GM21528 (cell line): Measurements from ENCODE around the gene YOD1.

Experiments used
- ATAC-seq: cut with Tn5 transposase; IDR thresholded peaks from one replicate; pipeline ENCODE4 v1.9.1; 2021; ENCODE audit warnings: mild to moderate bottlenecking, moderate library complexity; ENCODE audit not compliant: unreplicated experiment, low FRiP score

YOD1 gene

DNA sequence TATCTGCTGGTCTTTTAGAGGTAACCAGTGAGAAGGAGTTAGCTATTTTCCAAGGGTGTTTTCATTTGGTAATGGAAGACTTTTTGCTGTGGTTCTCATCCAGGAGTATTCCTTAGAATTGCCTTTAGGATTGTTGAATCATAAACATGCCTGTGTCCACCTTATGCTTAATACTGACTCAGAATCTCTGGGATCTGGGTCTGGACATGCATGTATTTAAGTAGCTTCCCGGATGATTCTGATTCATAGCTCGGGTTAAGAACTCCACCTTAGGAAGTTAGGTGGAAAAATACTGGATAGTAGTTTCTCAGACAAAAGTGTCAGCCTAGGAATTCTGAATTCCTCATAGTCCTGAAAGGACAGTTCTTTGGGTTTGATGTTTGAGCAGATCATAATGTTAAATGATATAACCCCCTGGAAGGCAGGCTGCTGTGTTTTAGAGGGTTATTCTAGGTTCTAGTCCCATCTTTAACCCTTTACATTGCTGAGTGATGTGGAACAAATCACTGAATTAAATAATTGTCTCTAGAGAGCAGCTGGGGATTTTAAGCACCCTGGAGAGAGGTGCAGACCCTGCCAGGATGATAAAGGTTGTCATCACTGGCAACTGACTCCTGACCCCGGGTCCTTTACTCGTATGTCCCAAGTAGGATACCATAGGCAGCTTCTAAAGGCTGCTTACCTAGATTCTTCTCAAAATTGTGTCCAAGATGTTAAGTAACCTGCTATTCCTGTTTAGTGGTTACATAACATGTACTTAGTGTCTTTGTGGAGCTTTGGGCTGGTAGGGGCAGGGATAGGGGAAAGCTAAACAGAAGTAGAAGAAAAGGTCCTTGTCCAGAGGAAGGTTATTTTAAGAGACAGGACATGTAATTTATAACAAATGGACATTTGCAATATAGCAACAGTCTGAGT lies 23.2 kb upstream of the YOD1 start:
- ATAC-seq: no peak

GRCh38 chr1:207072233-207072632 lies 21.2 kb upstream of the YOD1 start:
- ATAC-seq: no peak

DNA sequence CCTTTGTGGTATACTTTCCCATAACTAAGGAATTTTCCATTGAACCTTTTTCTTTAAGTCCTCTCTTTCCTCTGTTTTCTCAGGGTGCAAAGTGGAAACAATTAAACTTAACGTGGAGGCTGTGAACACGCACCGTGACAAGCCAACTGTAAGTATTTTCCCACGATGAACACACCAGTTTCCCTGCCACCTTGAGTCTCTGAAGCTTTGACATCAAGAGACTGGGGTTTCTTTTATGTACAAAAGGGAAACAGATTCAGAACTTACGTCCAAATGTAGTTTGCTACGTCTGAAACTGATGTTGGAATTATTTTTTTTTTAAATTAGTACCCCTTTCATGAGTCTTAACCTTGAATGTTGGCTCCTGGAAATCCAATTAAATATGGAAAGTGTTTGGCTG lies 20.4 kb upstream of the YOD1 start:
- no peak for ATAC-seq

DNA sequence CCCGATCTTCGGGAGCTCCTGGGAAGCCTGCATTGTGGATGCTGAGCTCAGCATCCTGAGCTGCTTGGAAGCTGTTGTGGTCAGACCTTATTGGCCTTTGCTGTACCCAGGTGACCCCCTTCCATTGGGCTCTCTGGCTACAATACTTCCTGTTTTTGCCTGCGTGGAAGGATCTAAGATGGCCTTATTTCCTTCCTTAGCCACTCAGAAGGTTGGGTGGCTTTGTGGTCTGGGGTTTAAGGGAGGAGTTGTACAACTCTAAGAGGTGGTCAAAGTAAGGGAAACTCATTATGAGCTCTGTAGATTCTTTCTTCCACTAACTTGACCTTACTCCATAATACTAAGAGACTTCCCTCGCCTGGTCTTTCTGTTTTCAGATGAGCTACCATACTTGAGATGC lies 19.8 kb upstream of the YOD1 start:
- no peak for ATAC-seq

DNA sequence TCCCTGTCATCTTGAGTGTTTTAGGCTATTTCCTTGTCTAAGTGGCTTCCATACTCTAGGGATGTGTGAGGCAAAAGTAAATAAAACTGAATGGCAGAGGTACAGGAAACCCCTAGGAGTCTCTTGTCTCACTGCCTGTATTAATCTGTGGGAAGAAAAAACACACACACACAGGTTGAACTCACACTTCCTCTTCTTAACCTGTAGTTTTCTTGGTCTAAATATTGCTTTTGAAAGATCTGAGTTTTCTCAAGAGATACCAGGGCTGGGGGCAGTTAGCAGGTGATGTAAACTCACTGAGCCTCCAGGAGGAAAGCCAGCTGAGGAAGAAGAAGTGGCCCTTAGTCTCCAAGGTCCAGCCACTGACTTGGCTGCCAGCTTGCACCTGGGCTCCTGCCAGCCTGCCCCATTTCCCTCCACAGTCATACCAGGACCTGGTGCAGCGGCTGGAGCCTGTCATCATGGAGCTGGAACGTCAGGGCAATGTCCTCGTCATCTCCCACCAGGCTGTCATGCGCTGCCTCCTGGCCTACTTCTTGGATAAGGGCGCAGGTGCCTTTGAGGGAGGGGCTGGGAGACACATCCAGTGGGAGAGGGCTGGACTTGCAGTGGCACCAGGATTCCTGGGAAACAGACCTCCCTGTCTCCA lies 19.0 kb upstream of the YOD1 start:
- no peak for ATAC-seq

DNA sequence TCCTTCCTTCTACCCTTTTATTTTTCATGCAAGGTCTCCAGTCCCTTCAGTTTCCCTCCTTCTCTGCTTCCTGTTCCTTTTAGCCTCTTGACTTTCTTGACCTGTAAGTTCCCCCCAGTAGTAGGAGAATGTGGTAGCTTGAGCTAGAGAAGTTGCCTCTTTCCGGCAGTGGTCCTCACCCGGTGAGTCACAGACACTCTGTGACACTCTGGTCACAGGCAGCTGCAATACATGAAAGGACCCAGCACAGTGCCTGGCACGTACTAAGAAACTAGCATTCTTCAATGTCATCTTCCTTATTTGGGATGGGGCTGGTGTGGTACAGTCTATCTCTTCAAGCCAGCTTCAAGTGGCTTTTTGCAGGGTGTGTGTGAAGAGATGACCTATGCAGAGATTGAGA lies 18.1 kb upstream of the YOD1 start:
- no peak for ATAC-seq

GRCh38 chr1:207067665-207068064 lies 16.7 kb upstream of the YOD1 start:
- ATAC-seq: no peak

- no peak for ATAC-seq
Observed at GRCh38 chr1:207067185-207067584, 16.2 kb upstream of the YOD1 start.

GRCh38 chr1:207064561-207064960 lies 13.6 kb upstream of the YOD1 start:
- ATAC-seq: no peak

- no peak for ATAC-seq
Observed at GRCh38 chr1:207063014-207063413, 12.0 kb upstream of the YOD1 start.

DNA sequence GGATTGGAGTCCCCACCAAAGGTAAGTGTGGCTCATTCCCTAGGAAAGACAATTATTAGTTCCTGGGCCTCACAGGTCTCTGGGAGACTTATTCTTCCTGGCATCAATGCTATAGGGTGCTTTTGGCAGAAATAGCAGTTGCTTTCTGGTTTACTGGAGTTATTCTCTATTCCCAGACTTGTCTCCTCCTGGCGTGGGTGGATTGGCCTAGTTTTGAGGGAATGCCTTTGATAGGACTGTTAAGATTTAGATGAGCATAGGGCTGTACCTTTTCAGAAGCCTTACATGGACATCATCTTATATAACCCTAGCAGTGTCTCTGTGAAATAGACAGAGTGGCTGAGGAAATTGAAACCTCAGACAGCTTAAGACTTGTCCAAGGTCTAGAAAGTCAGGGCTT lies 11.1 kb upstream of the YOD1 start:
- no peak for ATAC-seq

DNA sequence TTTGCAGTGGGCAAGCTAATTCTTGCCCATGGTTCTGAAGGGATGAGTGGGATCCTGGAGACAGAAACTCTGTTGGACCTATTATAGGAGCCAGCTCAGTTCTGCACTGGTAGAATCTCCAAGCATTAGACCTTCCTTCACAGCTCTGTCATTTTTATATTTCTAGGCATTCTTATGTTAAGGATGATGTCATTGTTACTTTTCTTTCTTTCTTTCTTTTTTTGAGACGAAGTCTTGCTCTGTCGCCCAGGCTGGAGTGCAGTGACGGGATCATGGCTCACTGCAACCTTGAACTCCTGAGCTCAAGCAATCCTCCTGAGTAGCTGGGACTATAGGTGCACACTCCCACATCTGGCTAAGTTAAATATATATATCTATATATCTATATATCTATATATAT lies 9.6 kb upstream of the YOD1 start:
- no peak for ATAC-seq

GRCh38 chr1:207059881-207060280 lies 8.9 kb upstream of the YOD1 start:
- no peak for ATAC-seq

DNA sequence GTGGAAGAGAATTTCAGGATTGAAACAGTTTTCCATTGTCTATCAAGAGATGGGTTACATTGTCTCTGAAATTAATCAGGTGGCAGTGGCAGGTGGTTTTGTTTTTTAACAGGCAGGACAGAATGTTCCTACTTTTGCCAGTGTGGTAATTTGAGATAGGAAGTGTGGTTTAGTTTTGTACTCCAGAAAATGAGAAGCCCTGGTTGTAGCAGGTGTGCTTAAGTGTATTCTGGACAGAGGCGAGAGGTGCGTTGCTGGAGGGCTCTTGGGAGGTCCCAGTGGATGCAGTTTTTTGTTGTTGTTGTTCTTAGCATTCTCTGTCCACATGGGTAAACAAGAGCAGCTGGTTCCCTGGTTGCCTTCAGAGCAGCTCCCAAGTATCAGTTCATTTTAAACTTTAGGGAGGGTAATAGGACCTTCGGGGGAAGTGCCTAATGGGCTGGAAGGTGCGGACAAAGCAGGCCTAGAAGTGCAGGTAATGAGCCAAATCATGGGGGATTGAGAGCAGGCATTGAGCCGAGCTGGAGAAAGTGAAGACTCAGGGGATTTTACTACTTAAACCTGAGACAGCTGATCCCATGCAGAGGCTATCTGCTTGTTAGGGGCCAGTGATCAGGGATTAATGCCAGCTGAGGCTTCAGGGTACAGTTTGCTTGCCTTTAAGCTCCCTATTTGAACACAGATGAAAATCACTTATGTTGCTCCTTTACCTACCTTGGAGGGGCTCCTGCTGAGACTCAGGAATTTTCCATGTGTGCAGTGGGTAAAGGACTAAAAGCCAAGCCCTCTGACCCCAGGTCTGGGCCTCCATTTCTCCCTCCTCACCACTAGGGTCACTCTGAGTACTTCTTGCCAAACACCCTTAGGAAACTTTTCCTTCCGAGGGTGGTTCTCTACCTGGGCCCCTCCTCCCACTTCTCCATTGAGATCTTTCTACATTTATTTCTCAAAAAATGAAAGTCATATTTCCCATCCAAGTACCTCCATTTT lies 8.2 kb upstream of the YOD1 start:
- no peak for ATAC-seq

DNA sequence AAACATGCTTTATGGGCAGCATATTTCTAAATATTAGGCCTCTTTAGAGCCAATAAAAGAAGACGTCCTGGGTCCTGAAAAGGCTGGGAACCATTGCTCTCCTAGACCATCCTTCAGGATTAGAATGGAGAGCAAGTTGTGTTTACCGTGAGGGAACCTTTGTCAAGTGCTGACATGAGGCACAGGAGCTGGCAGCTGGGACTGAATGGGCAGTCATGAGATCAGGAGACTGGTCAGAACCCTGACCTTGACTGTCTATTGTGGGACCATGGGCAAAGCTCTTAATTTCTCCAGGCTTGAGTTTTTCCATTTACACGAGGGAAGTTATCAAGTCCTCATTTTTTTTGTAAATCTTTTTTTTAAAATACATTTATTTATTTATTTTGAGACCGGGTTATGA lies 7.2 kb upstream of the YOD1 start:
- no peak for ATAC-seq

GRCh38 chr1:207056673-207057072 lies 5.7 kb upstream of the YOD1 start:
- no peak for ATAC-seq

DNA sequence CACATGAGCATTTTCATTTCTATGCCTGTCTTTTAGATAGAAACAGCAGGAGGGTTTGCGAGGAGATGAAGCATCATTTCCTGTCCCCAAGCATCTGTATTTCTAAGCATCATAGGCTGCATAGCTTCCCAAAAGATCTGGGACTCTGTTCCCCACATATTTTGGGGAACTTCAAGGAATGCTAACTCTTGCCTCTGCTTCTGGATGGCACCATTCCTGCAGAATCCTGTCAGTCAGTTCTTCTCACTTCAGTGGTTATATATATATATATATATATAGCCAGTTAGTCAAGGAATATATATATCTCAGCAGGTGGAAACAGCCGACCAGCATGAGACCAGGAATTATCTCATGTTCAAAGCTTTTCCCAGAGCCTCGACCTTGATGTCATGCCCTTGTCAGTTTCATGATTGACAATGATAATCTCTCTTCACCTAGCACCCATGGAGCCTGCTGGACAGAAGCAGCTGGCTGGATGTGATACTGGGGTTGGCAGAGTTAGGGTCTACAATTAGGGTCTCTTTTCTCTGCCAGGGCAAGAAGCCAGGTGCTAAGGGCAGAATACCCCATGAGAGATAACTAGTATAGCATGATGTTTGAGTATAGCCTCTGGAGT lies 4.5 kb upstream of the YOD1 start:
- no peak for ATAC-seq

DNA sequence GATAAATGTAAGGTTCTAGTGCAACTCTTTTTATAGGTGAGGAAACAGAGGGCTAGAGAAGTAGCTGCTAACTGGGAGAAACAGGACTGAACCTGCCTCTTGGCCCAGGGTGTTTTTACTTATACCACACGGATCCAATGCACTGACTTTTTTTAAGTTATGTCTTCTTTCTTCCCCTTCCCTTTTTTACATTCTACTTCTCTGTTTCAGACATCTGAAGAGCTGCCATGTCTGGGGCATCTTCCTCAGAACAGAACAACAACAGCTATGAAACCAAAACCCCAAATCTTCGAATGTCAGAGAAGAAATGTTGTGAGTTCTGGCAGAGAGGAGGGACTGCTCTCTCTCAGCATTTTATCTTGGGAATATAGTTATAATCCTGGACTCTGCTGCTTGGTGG lies 3.5 kb upstream of the YOD1 start:
- ATAC-seq: no peak

- peak; percentile 81 for ATAC-seq
Observed at GRCh38 chr1:207052911-207053769, 2.1 kb upstream of the YOD1 start, which contains the start of gene PFKFB2. TSS of gene PFKFB2 (plus strand) at chr1:207053275. CDS start at chr1:207054718, 1,443 bp downstream.
